ENCODE measurements around the gene CDH24. TPM values are rescaled to one million over a fixed set of nuclear protein-coding genes. Genes with fewer than 3 reads are reported as not detected.

The CDH24 gene
- total and polyA plus RNA-seq, 2 of the 8 experiments (the other 6 are each of a cell fraction or from before 2014, with no cell fraction given) = 18.1 to 27.6 TPM

DNA sequence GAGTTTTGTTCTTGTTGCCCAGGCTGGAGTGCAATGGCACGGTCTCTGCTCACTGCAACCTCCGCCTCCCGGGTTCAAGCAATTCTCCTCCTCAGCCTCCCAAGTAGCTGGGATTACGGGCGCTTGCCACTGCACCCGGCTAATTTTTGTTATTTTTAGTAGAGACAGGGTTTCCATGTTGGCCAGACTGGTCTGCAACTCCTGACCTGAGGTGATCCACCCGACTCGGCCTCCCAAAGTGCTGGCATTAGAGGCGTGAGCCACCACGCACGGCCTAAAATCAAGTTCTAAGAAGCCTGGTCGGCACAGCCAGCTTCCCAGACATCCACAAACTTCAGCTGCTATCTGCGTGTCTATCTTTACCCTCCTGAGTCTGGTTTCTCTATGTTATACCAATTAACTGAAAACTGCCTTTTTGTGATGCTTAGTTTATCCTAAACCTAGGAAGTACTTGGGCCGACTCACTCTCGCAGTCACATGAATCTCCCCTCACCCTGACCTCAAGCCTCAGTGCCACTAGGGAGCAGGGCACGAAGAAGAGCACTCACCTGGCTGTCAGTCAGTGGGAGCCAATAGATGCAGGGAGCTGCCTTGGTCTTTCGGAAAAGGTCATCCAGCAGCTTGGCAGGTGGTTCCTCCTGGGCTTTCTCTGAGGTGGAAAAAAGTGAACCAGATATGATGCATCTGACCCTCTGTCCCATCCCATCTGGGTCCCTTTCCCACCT is 3.4 kb upstream of the CDH24 start:
- peaks cover 42 to 66% (median 58%) of the 10 kb centered on the region in 4 experiments for H3K36me3 ChIP-seq (ENCODE audit: control insufficient read depth in 2 of 4, insufficient read depth in 4 of 4, low read length in 3 of 4)
- H2BK5ac ChIP-seq (ENCODE audit: low read depth, low read length) = no peak overlapping the region; the same call in 1 of the 2 replicates
- POLR2A ChIA-PET (ENCODE audit: partially characterized antibody) = interaction anchor here (1.0 to 4.0 kb wide), 6 partner anchors 8 to 95 kb away, joined by 3 to 37 read pairs (median 6); no protein-coding TSS in a partner anchor
- FAIRE-seq = no peak
- H2BK15ac ChIP-seq (ENCODE audit: low read length) = no peak overlapping the region
- H4K20me1 ChIP-seq (replicated peaks in 1 of 2; ENCODE audit: control insufficient read depth in 1 of 2, insufficient read depth in 2 of 2, low read length in 2 of 2) = peaks cover 8% of the 10 kb centered on the region in 2 experiments
- H2BK120ac ChIP-seq (replicated peaks; ENCODE audit: low read depth, low read length) = no peak overlapping the region
- H3K23ac ChIP-seq (ENCODE audit: insufficient read length) = no peak overlapping the region
- no peak overlapping the region for H2BK12ac ChIP-seq (ENCODE audit: low read depth, low read length)
- no peak overlapping the region for H4K8ac ChIP-seq (ENCODE audit: extremely low read depth, insufficient read depth, low read length)
- H3K79me1 ChIP-seq (ENCODE audit: low read depth, low read length) = no peaks in the 10 kb centered on the region; the same call in 1 of the 2 replicates
- H2AFZ ChIP-seq (ENCODE audit: low read length) = no peak overlapping the region
- no peak overlapping the region for H3K18ac ChIP-seq (ENCODE audit: extremely low read depth, low read length)
- CTCF ChIA-PET (ENCODE audit: partially characterized antibody) = interaction anchor here (0.6 to 29.2 kb wide), 12 partner anchors 8 to 994 kb away, joined by 3 to 785 read pairs (median 3); partner anchors contain the start of gene AJUBA
- H2BK20ac ChIP-seq (ENCODE audit: low read length) = no peak overlapping the region
- H3K4ac ChIP-seq (replicated peaks; ENCODE audit: insufficient read length, low read depth, low read length) = no peak overlapping the region
- H3K4me2 ChIP-seq (ENCODE audit: insufficient read depth in 1 of 2, low read depth in 2 of 2, low read length in 2 of 2) = no peak overlapping the region
- no peak overlapping the region for H3K27ac ChIP-seq (ENCODE audit: low read depth, low read length)
- no peak overlapping the region for H3K14ac ChIP-seq (ENCODE audit: insufficient read length)
- no peak for DNase-seq (ENCODE audit: low read depth in 1 of 2, low spot score in 2 of 2)
- H3K9ac ChIP-seq (replicated peaks in 1 of 4; ENCODE audit: extremely low read depth in 1 of 4, low read depth in 3 of 4, low read length in 3 of 4) = no peak overlapping the region; a peak in 1 of 7 replicates
- no peak overlapping the region for H3K56ac ChIP-seq (replicated peaks; ENCODE audit: insufficient read length, low read depth, low read length)
- peaks cover 12% of the 10 kb centered on the region for H3K23me2 ChIP-seq (ENCODE audit: low read depth, low read length)
- no peak overlapping the region for H2AK5ac ChIP-seq (ENCODE audit: low read depth, low read length)
- no peak overlapping the region for H3K4me3 ChIP-seq (ENCODE audit: extremely low read depth in 1 of 4, insufficient read depth in 2 of 4, low read depth in 3 of 4, low read length in 4 of 4)
- WGBS, 2 experiments (ENCODE audit: extremely low coverage in 1 of 2, insufficient coverage in 1 of 2, insufficient read length in 1 of 2, insufficient replicate concordance in 2 of 2, low coverage in 1 of 2, low lambda C conversion rate in 2 of 2, missing lambda C conversion rate in 1 of 2) = 96% methylated on average over 17 of the region's 17 CpGs; no CpG with 5 or more reads in 1 of the 2 experiments
- no peaks in the 10 kb centered on the region; a peak in 1 of 7 replicates for H3K27me3 ChIP-seq (replicated peaks in 1 of 4; ENCODE audit: control insufficient read depth in 3 of 4, extremely low read depth in 1 of 4, insufficient read depth in 3 of 4, low read length in 3 of 4)
- H4K5ac ChIP-seq (ENCODE audit: insufficient read length, low read depth, low read length) = no peak overlapping the region
- no peak overlapping the region for H4K91ac ChIP-seq (replicated peaks; ENCODE audit: insufficient read length, low read length)
- H3K9me3 ChIP-seq (ENCODE audit: insufficient read depth in 2 of 2, low read depth in 1 of 2, low read length in 1 of 2) = no peaks in the 10 kb centered on the region
- peaks cover 0 to under 1% of the 10 kb centered on the region in 2 experiments; a peak in 2 of 4 replicates for H3K79me2 ChIP-seq (ENCODE audit: control insufficient read depth in 1 of 2, insufficient read depth in 2 of 2, low read length in 2 of 2)
- no peak for TF ChIP-seq POLR2A (IDR thresholded peaks at IDR 0.05; ENCODE audit: control extremely low read depth in 1 of 2, low read depth in 2 of 2, low read length in 2 of 2)
- no peak for TF ChIP-seq MAFK (IDR thresholded peaks at IDR 0.05; ENCODE audit: low read depth, low read length)
- no peak for TF ChIP-seq KDM1A (IDR thresholded peaks at IDR 0.05; ENCODE audit: borderline replicate concordance, low read length)
- H3K4me1 ChIP-seq (replicated peaks in 1 of 4; ENCODE audit: control insufficient read depth in 3 of 4, insufficient read depth in 4 of 4, low read length in 3 of 4) = peaks cover 0 to 15% (median 4%) of the 10 kb centered on the region in 4 experiments; a peak in 4 of 7 replicates

All from H1 (cell line).